Erythroblast (primary cell): ENCODE data around the gene RD3L.

ENCODE experiments used
- GATA1 ChIP-seq: IDR thresholded peaks from 2 replicates; pipeline ENCODE4 v1.6.1; 2011; ENCODE audit warnings: low read depth, mild to moderate bottlenecking, control low read depth, low read length, moderate library complexity
- POLR2A ChIP-seq: IDR thresholded peaks from 2 replicates; pipeline ENCODE4 v1.6.1; 2011; ENCODE audit warnings: mild to moderate bottlenecking, low read length

GRCh38 chr14:103961928-103962578, 19.7 kb upstream of the RD3L start:
- TF ChIP-seq POLR2A (no peak), GATA1 (no peak)
